Glutamatergic neuron (in vitro differentiated cells): ENCODE results near the gene ARF1. TPM values are rescaled to one million over a fixed set of nuclear protein-coding genes. Genes with fewer than 3 reads are reported as not detected.

ENCODE experiments used
- DNase-seq: peaks from one replicate; pipeline ENCODE4 v3.0.0; 2022
- H3K27ac Mint-ChIP-seq: one replicate; pipeline ENCODE4 v1.8.0; 2020; ENCODE audit warnings: mild to moderate bottlenecking, mixed read lengths, inconsistent platforms; ENCODE audit not compliant: unreplicated experiment
- H3K27me3 Mint-ChIP-seq: one replicate; pipeline ENCODE4 v1.8.0; 2020; ENCODE audit warnings: mild to moderate bottlenecking, moderate library complexity, mixed read lengths, inconsistent platforms; ENCODE audit not compliant: unreplicated experiment
- H3K36me3 Mint-ChIP-seq: one replicate; pipeline ENCODE4 v1.8.0; 2020; ENCODE audit warnings: mild to moderate bottlenecking, mixed read lengths, inconsistent platforms; ENCODE audit not compliant: unreplicated experiment
- H3K4me1 Mint-ChIP-seq: one replicate; pipeline ENCODE4 v1.8.0; 2020; ENCODE audit warnings: mild to moderate bottlenecking, low read depth, mixed read lengths, inconsistent platforms; ENCODE audit not compliant: unreplicated experiment
- H3K4me3 Mint-ChIP-seq: one replicate; pipeline ENCODE4 v1.8.0; 2020; ENCODE audit warnings: mild to moderate bottlenecking, mixed read lengths, inconsistent platforms; ENCODE audit not compliant: unreplicated experiment
- H3K9me3 Mint-ChIP-seq: one replicate; pipeline ENCODE4 v1.8.0; 2020; ENCODE audit warnings: mild to moderate bottlenecking, moderate library complexity, mixed read lengths, inconsistent platforms; ENCODE audit not compliant: unreplicated experiment
- CTCF ChIP-seq: fragments of 200-600 bp; sonication (generic); IDR thresholded peaks from one replicate; pipeline ENCODE4 v1.5.0; 2021; ENCODE audit not compliant: partially characterized antibody, unreplicated experiment
- long read RNA-seq: library from polyadenylated mRNA; unstranded; transcript quantifications from one replicate; pipeline ENCODE4 v2.0.0, GENCODE V29; 2020; ENCODE audit not compliant: unreplicated experiment
- total RNA-seq: library from RNA; stranded (reverse); fragmentation: NEBNext Ultra II Directional; extraction: Animal tissue kit (Norgen Biotek cat#: 25700); gene quantifications from one replicate; pipeline ENCODE4 v1.2.1, GENCODE V29; 2021; ENCODE audit not compliant: unreplicated experiment

Gene ARF1
- total RNA-seq: 222 TPM
- long read RNA-seq, transcript ARF1-201 (5 exons, 1,888 nt): major isoform, 373 of 417 reads
- long read RNA-seq, transcript ARF1-213 (5 exons, 1,972 nt): minor isoform, 16 of 417 reads
- long read RNA-seq, partial matches to known transcripts: 23 of 417 reads
- long read RNA-seq, other reads (novel, unspliced or antisense): 4 of 417 reads

GRCh38 chr1:228082214-228082917 is at the start of gene ARF1:
TSS of gene ARF1 (plus strand) at chr1:228082708. CDS start at chr1:228097115, 14,407 bp downstream.
- Mint-ChIP-seq H3K9me3 (peaks cover 7% of the 10 kb centered on the region), H3K36me3 (no peaks in the 10 kb centered on the region), H3K27ac (peak within 1 kb of the TSS; percentile 93), H3K4me3 (peak within 1 kb of the TSS; percentile 95), H3K4me1 (peaks cover 18% of the 10 kb centered on the region), H3K27me3 (peaks cover 6% of the 10 kb centered on the region)
- peak; percentile 93 for DNase-seq
- TF ChIP-seq CTCF: no peak

- H3K4me3 Mint-ChIP-seq: no peak overlapping the region
- peaks cover 7% of the 10 kb centered on the region for H3K36me3 Mint-ChIP-seq
- peaks cover 5% of the 10 kb centered on the region for H3K27me3 Mint-ChIP-seq
- no peak overlapping the region for H3K27ac Mint-ChIP-seq
- TF ChIP-seq CTCF: no peak
- no peak for DNase-seq
- no peaks in the 10 kb centered on the region for H3K4me1 Mint-ChIP-seq
- H3K9me3 Mint-ChIP-seq: peaks cover 3% of the 10 kb centered on the region
Observed at GRCh38 chr1:228033376-228033775, 49.1 kb upstream of the ARF1 start.

DNA sequence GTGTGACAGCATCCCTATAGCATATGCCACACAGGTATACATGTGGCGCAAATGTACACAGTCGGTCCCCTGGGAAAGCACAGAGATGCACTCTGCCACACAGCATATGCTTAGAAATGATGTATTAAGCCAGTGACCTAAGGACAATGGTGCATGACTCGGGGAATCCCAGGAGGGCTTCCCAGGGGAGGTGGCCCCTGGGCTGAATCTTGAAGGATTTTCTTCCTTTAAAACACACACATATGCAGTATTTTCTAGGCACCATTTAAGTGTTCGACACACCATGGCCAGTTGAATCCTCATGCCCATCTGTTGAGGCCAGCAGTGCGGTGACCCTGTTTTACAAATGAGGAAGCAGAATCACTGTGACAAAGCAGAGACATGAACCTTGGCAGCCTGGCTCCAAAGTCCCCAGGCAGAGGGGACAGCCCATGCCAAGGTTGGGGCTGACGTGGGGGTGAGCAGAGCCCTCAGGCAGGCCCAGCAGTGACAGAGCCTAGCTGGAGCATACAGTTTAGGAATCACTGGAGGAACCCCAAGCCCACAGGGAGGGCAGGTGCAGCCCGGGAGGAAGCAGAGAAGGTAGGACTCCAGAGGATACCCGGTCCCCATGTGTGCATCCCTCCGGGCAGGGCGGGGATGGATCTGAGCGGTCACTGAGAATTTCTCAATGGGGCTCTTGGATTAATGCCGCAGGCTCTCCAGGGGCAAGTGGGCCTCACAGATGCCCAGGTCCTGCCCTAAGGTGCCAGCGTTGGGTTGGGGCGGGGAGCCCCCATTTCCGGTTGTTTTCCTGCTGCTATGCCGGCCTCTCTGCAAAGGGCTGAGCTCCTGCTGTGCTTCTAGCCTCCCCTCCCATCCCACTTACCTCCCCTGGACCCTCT is 47.3 kb upstream of the ARF1 start:
- no peak for TF ChIP-seq CTCF
- peaks cover 7% of the 10 kb centered on the region for H3K36me3 Mint-ChIP-seq
- no peak overlapping the region for H3K4me3 Mint-ChIP-seq
- no peaks in the 10 kb centered on the region for H3K4me1 Mint-ChIP-seq
- H3K27me3 Mint-ChIP-seq: peaks cover 12% of the 10 kb centered on the region
- DNase-seq: no peak
- H3K27ac Mint-ChIP-seq: no peak overlapping the region
- peaks cover 3% of the 10 kb centered on the region for H3K9me3 Mint-ChIP-seq

- H3K4me3 Mint-ChIP-seq: no peak overlapping the region
- H3K27me3 Mint-ChIP-seq: peaks cover 13% of the 10 kb centered on the region
- H3K9me3 Mint-ChIP-seq: peaks cover 3% of the 10 kb centered on the region
- H3K4me1 Mint-ChIP-seq: no peaks in the 10 kb centered on the region
- no peak for TF ChIP-seq CTCF
- peaks cover 7% of the 10 kb centered on the region for H3K36me3 Mint-ChIP-seq
- no peak overlapping the region for H3K27ac Mint-ChIP-seq
- no peak for DNase-seq
Observed at GRCh38 chr1:228035844-228036243, 46.7 kb upstream of the ARF1 start.
